GM18519 (cell line): ENCODE results near the gene CFAP221.
A peak's percentile ranks its signal among the peaks of the same experiment; 100 is the strongest.

Experiments
- ATAC-seq: cut with Tn5 transposase; IDR thresholded peaks from one replicate; pipeline ENCODE4 v1.9.1; 2021; ENCODE audit warnings: mild to moderate bottlenecking, moderate library complexity; ENCODE audit not compliant: unreplicated experiment, low FRiP score

The CFAP221 gene

GRCh38 chr2:119544075-119544938, at the start of gene CFAP221:
CFAP221 (plus strand) TSS chr2:119544449; CDS start chr2:119546132, 1,683 bp downstream.
- ATAC-seq, result no peak

DNA sequence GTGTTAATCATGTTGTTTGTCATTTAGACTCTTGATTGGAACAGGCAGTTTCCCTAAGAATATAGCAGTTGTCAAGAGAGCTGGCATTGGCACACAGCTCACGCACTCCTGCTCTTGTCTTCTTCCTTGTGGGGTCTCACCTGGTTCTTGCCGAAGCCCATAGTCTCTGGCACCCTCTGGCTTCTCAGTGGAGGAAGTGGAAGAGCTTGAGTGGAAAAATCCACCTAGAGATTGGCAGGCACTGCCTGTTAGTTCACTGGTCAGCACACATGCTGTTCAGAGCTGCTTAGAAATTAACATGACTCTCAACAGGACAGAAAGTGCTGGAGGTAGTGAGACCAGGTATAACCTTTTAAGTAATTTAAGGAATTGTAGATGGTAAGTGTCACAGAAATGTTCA, 48.3 kb upstream of the CFAP221 start:
- ATAC-seq, result no peak

GRCh38 chr2:119496682-119497081, 47.6 kb upstream of the CFAP221 start:
- ATAC-seq, result no peak

DNA sequence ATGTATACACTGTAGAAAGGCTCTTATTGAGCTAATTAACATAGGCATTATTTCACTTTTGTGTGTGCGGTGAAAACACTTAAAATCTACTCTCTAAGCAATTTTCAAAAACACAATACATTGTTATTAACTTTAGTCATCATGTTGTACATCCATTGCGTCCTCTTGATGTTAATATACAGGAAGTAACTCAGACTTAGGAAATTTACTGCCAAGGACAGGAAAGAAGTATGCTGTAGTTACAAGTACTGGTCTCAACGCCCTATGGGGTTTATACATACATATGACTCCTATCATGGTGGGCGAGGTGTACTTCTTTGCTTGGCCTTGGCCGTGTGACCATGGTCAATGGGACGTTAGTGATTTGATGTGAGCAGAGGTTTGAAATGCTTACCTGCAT, 35.5 kb upstream of the CFAP221 start:
- ATAC-seq, result no peak

- ATAC-seq, result no peak
These were observed 32.3 kb upstream of the CFAP221 start for GRCh38 chr2:119511989-119512388.

GRCh38 chr2:119512946-119513345, 31.3 kb upstream of the CFAP221 start:
- no peak for ATAC-seq

- ATAC-seq, result no peak
These were observed 30.4 kb upstream of the CFAP221 start for GRCh38 chr2:119513832-119514231.

DNA sequence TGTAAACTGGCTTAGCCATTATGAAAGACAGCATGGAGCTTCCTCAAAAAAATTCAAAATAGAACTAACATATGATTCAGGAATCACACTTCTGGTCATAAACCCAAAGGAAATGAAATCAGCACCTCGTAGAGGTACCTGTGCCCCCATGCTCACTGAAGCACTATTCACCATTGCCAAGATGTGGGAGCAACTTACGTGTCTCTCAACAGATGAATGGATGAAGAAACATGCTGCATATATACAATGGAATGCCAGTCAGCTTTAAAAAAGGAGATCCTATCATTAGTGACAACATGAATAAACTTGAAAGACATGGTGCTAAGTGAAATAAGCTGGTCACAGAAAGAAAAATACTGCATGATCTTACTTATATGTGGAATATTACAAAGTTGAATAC, 28.1 kb upstream of the CFAP221 start:
- no peak for ATAC-seq

DNA sequence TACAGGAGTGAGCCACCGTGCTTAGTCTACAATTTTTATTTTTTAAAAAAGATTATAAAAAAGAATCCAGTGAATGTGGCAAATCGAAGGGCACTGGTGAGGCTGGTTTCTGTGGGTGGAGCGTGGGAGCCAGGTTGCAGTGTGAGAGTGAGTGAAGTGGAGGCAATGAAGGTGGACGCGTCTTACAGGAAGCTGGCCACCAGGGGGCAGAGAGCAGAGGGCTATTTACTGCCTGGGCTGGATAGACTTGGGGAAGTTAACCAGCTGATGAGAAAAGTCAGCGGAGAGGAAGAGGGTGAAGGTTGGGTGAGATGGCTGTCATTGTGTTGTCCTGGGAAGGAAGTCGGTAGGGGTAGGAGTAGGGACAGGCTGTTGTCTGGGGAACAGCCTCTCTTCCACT, 26.8 kb upstream of the CFAP221 start:
- ATAC-seq, result peak; percentile 69

DNA sequence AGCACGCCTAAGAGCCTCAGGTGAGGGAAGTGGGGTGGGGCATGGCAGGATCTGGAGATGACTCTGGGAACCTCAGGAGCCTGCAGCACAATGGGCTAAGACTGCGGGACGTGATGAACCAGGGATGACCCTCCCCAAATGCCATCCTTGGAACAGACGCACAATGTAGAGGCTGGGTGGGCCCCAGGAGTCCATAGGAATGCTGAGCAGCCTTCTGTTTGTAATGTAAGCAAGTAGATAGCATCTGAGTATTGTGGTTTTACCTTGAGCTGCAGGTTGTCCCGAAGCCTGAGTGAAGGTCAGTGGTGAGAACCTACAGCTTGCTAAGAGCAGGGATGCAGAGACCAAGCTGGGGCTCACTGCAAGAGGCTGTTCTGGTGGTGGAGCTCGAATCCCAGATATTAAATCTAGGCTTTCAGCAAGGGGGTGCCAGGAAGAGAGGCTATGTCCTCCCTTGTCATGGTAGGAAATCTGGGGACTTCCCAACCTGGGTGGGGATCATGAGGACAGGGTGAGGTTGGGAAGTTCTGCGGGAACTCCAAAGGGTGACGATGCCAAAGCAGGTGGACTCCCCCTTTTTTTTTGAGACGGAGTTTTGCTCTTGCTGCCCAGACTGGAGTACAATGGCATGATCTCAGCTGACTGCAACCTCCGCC, 25.7 kb upstream of the CFAP221 start:
- ATAC-seq, result no peak

DNA sequence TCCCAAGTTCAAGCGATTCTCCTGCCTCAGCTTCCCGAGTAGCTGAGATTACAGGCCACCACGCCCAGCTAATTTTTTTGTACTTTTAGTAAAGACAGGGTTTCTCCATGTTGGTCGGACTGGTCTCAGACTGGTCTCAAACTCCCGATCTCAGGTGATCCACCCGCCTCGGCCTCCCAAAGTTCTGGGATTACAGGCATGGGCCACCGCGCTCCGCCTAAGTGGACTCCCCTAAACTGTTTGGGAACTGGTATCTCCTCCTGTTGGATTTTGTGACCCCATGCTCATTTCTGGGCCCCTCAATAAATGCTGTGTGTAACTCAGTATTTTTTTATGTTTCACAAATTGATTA, 25.2 kb upstream of the CFAP221 start:
- ATAC-seq, result no peak

GRCh38 chr2:119520696-119521432, 23.4 kb upstream of the CFAP221 start:
- ATAC-seq, result no peak

- no peak for ATAC-seq
These were observed 22.7 kb upstream of the CFAP221 start for GRCh38 chr2:119521433-119522050.

GRCh38 chr2:119522671-119523070, 21.6 kb upstream of the CFAP221 start:
- ATAC-seq, result no peak

GRCh38 chr2:119523383-119523951, 20.8 kb upstream of the CFAP221 start:
- no peak for ATAC-seq

- no peak for ATAC-seq
These were observed 20.1 kb upstream of the CFAP221 start, which contains the start of gene SCTR for GRCh38 chr2:119523952-119524694. SCTR (minus strand) TSS chr2:119524483; CDS start chr2:119524226, 257 bp downstream.

- no peak for ATAC-seq
These were observed 18.6 kb upstream of the CFAP221 start for GRCh38 chr2:119525614-119526013.

- no peak for ATAC-seq
These were observed 16.2 kb upstream of the CFAP221 start for GRCh38 chr2:119527999-119528398.

- no peak for ATAC-seq
These were observed 13.0 kb upstream of the CFAP221 start for GRCh38 chr2:119531292-119531691.

DNA sequence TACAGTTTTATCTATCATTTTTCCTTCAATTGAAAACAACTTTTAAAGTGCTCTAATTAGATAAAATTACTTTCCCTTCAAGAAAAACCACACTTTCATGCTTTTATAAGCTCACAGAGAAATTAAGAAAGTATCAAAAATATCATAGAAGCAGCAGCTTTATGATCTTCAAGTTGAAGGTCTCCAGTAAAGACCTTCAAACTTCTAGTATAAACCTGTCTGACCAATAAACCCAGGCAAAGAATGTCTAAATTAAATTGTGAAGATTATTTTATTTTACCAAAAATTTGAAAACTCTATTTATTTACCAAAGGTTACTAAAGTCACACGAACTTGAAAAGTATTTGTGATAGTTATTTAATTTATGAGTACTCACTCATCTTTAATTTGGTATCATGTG, 10.7 kb upstream of the CFAP221 start:
- no peak for ATAC-seq
